HT1080 (cell line): ENCODE data around the gene FSD2. TPM values are rescaled to one million over a fixed set of nuclear protein-coding genes. Genes with fewer than 3 reads are reported as not detected.
A peak's percentile ranks its signal among the peaks of the same experiment; 100 is the strongest.
"Not testable (repeated sequence)": the region's sequence is repeated elsewhere in the genome, so short reads cannot be mapped to it uniquely, and the experiment has no call there.

Experiments
- DNase-seq: peaks from one replicate; pipeline ENCODE4 v3.0.0-alpha.2; 2015; ENCODE audit warnings: low read depth
- total RNA-seq: library from RNA; depleted of rRNA; stranded (reverse); fragments of >200 nt; shearing (Covaris generic); gene quantifications from 2 replicates; pipeline ENCODE4 v1.2.3, GENCODE V29; 2014; rRNA removed

FSD2 gene
- total RNA-seq, 1 experiment from 2014 or later = not detected

- DNase-seq = no peak
These were observed 63.7 kb downstream of the FSD2 start for GRCh38 chr15:82742134-82742533.

- peak; percentile 38 for DNase-seq
These were observed 66.8 kb downstream of the FSD2 start for GRCh38 chr15:82739086-82739485.

GRCh38 chr15:82737975-82738374 is 67.9 kb downstream of the FSD2 start:
- DNase-seq = peak; percentile 55

- no peak for DNase-seq
These were observed 74.3 kb downstream of the FSD2 start for GRCh38 chr15:82731527-82731926.

GRCh38 chr15:82730022-82730530 is 75.8 kb downstream of the FSD2 start:
- DNase-seq = no peak

GRCh38 chr15:82726816-82727215 is 79.1 kb downstream of the FSD2 start:
- DNase-seq = no peak

- no peak for DNase-seq
These were observed 90.9 kb downstream of the FSD2 start for GRCh38 chr15:82715003-82715402.

- DNase-seq = peak; percentile 15
These were observed 91.9 kb downstream of the FSD2 start for GRCh38 chr15:82714016-82714415.

GRCh38 chr15:82712036-82712435 is 93.8 kb downstream of the FSD2 start:
- DNase-seq = no peak

- DNase-seq = no peak
These were observed 94.9 kb downstream of the FSD2 start for GRCh38 chr15:82710926-82711490.

- no peak for DNase-seq
These were observed 95.7 kb downstream of the FSD2 start for GRCh38 chr15:82710208-82710555.

GRCh38 chr15:82709421-82710207 is 96.3 kb downstream of the FSD2 start, which contains the start of gene AP3B2:
Gene AP3B2 (minus strand): TSS chr15:82709875. CDS start chr15:82709706, 169 bp downstream.
- DNase-seq = peak; percentile 38

- DNase-seq = no peak
These were observed 96.8 kb downstream of the FSD2 start for GRCh38 chr15:82709081-82709420.

GRCh38 chr15:82705856-82706255 is 100.0 kb downstream of the FSD2 start:
- DNase-seq = not testable (repeated sequence)

Other genes with a start within 250 kb of the FSD2 start
- 0.11 and 0.94 TPM in 2 replicates for gene CPEB1, start 158.7 kb downstream of the FSD2 start, total RNA-seq
- not detected in 2 replicates for gene AP3B2, start 96.2 kb downstream of the FSD2 start, total RNA-seq
- 2.9 and 3.6 TPM in 2 replicates for gene WHAMM, start 3.6 kb upstream of the FSD2 start, total RNA-seq
- 27.1 and 28.6 TPM in 2 replicates for gene HOMER2, start 146.7 kb upstream of the FSD2 start, total RNA-seq
- gene RAMAC, start 180.1 kb upstream of the FSD2 start, total RNA-seq = 37.6 and 37.9 TPM in 2 replicates
- gene C15orf40, start 205.6 kb upstream of the FSD2 start, total RNA-seq = 47.0 and 58.0 TPM in 2 replicates